GM21367 (cell line): ENCODE measurements around the gene DRD2.
"Not testable (repeated sequence)": the region's sequence is repeated elsewhere in the genome, so short reads cannot be mapped to it uniquely, and the experiment has no call there.

ENCODE experiments used
- ATAC-seq: cut with Tn5 transposase; IDR thresholded peaks from one replicate; pipeline ENCODE4 v1.9.1; 2021; ENCODE audit not compliant: unreplicated experiment

DRD2 gene

DNA sequence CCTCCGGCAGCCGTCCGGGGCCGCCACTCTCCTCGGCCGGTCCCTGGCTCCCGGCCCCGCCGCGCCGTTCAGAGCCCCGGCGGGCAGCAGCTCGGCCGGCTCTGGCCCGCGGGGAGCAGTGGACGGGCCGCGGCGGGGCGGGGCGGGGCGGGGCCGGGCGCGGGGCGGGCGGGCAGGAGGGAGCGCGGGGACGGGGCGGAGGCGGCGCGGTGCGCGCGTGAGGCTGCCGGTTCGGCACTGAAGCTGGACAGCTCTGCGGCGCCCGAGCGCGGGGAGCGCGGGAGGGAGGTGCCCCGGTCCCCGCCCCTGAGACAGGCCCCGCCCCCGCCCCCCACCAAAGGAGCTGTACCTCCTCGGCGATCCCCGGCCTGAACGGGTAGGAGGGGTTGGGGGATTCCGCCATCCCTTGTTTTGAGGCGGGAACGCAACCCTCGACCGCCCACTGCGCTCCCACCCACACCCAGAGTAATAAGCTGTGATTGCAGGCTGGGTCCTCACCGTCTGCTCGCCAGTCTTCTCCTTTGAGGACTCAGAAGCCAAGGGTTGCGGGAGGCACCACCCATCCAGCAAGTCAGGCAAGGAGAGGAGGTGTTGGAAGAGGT lies at the start of gene DRD2:
TSS of gene DRD2 (minus strand) at position 239 of the 602 bp plus-strand sequence. CDS start 50,747 bp downstream, outside the sequence.
- ATAC-seq, result no peak

DNA sequence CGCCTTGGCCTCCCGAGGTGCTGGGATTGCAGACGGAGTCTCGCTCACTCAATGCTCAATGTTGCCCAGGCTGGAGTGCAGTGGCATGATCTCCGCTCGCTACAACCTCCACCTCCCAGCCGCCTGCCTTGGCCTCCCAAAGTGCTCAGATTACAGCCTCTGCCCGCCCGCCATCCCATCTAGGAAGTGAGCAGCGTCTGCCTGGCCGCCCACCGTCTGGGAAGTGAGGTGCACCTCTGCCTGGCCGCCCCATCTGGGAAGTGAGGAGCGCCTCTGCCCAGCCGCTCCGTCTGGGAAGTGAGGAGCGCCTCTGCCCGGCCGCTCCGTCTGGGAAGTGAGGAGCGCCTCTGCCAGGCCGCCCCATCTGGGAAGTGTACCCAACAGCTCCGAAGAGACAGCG lies 48.7 kb upstream of the DRD2 start:
- ATAC-seq, result not testable (repeated sequence)

DNA sequence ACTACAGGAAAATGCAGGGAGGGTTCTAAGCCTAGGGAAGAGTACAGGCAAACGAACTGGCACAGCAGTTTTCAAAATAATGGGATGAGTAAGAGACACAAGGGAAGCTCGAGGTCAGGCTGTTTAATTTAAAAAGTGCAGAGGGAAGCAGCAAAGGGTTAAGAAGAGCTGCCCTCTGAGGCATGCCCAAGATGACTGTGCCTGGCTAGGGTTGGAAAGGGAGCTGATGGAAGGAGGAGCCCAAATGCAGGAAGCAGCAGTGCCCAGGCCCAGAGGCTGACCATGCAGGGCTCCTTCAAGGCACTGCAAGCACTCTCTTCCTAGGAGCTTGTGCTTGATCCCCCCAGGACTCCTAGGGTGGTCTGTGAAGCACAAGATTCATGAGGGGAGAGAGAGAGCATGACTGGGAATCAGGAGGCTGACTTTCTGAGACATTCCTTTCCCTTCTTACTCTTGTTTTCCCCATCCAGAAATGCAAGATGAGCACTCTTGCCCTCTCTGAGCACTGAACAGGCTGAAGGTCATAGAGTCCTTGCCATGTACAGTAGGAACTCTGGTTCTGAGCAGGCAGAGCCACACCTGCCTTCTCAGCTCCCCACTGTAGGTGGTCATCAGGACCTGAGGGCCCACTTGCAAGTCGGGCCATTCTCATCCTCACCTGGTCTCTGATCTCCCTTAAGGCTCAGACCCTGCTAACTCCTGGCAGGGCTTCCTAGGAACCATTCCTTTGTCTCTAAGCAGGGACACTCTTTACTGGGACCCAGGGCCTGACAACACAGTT lies 46.7 kb upstream of the DRD2 start:
- ATAC-seq, result no peak

DNA sequence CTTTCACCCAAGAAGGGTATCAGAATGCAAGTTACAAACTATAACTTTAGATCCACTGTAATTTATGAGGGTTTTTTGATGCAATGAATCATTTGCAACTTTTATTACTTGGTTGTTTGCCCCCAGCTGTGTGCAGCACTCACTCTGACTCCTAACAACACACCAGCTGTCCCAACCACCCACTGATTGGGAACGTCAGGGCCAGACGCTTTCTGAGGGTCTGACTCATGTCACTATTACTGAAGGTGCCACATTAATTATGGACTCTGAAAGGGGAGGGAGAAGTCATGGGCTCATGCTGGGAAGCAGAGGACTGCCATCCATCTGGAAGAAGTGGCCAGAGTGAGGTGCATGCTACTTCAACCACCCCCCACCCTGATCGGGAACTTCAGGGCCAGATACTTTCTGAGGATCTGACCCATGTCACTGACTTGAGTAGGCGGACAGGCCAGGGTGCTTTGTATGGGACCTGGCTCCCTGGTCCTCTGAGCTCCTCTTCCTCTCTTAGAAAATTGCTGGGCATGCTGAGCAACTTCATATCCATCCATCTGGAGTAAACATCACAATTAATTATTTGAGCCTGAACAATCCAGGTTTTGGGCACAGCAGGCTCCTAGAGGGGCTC lies 44.9 kb upstream of the DRD2 start:
- ATAC-seq, result no peak

DNA sequence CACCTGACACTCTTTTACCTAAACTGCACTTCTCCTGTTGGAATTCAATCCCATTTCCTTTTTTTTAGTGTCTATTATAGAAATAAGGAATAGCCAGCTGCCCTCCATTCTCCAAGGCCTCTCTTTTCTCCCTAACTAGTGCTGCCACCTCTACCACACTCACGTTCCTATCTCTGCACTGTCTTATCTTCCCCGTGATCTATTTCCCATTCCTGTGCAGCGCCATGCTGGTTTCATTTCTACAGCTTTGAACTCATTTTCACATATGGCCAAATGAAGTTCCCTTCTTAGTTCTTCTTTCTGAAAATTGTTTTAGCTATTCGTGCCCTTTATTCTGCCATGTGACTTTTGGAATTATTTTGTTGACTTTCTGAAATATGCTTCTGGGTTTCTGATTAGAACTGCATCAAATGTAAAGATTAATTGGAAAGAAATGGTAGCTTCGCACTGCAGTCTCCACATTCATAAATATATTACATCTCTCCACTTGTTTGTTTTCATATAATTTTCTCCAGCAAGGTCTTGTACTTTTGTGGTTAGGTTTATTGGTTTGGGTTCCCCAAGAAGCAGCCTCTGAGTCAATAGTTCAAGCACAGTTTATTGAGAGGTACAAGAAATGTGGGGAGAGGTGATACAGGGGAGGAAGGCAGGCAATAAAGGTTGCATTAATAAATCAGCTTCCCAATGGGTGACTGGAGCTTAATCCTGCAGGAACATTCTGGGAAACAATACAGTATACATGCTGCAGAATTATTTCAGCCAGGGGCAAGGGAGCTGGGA lies 43.7 kb upstream of the DRD2 start:
- ATAC-seq, result no peak

DNA sequence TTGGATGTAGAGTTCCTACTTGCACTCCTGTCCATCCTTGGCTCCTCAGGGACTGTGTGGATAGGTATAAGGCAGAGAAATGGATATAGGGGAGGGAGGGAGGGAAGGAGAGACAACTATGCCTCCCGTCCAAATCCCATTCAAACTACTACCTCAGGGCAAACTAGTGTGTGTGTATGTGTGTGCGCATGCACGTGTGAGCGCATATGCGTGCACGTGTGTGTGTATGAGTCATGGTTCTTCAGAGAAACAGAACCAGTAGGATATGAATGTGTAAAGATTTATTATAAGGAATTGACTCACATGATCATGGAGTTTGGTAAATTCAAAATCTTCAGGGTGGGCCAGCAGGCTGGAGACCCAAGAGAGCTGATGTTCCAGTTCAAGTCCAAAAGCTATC lies 42.2 kb upstream of the DRD2 start:
- no peak for ATAC-seq

DNA sequence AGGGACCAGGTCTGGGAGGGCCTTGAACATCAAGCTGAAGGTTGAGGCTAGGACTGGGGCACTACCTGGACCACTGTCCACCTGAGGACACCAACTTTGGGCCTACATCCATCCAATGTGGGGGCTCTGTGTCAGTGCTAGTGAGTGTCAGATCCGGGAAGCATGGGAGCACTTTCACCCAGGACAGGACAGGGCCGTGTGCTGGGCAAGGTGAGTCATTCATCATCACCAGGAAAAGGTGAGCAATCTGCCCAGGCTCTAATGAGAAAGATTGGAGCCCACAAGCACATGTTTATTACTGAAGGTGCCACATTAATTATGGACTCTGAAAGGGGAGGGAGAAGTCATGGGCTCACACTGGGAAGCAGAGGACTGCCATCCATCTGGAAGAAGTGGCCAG lies 39.7 kb upstream of the DRD2 start:
- no peak for ATAC-seq

DNA sequence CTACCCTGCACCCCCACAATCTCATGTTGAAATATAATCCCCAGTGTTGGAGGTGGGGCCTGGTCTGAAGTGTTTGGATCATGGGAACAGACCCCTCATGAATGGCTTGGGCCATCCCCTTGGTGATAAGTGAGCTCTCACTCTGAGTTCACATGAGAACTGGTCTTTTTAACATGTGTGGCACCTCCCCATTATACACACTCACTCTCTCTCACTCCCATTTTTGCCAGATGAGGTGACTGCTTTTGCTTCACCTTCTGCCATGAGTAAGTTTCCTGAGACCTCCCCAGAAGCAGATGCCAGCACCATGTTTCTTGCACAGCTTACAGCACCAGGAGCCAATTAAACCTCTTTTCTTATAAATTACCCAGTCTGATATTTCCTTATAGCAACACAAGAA lies 32.1 kb upstream of the DRD2 start:
- no peak for ATAC-seq

DNA sequence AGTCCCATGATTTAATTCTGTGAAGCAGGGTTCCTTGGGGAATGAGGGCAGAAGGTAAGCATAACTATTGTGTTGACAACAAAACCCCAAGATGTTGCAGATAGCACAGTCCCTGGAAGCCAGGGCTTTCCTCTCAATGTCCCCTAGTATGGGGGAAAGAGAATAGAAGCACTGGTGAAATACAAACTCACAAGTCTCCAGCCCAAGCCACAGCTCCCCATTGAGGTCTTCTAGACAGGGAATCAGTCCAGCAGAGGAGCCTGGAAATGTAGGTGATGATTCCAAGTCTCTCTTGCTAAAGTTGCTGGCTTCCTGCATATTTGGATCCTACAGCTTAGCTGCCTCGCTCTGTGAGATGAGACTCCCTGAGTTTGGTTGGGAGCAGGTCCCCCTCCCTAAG lies 31.7 kb upstream of the DRD2 start:
- no peak for ATAC-seq

DNA sequence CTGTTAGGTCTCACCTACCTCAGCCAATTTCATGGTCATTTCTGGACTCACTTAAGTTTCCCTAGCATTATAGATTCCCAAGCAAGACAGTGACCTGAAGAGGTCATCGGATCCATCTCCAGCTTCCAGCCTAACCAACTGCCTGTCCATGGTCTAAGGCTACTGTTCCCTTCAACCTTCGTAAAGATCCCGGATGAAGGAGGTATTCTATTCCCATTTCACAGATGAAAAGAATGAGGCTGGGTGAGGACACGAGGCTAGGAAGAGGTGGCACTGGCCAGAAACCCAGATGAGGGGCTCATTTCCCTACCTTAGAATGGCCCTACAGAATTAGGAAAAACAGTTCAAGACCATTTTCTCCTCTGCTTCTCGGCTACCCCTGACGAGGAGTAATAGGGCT lies 31.3 kb upstream of the DRD2 start:
- no peak for ATAC-seq

DNA sequence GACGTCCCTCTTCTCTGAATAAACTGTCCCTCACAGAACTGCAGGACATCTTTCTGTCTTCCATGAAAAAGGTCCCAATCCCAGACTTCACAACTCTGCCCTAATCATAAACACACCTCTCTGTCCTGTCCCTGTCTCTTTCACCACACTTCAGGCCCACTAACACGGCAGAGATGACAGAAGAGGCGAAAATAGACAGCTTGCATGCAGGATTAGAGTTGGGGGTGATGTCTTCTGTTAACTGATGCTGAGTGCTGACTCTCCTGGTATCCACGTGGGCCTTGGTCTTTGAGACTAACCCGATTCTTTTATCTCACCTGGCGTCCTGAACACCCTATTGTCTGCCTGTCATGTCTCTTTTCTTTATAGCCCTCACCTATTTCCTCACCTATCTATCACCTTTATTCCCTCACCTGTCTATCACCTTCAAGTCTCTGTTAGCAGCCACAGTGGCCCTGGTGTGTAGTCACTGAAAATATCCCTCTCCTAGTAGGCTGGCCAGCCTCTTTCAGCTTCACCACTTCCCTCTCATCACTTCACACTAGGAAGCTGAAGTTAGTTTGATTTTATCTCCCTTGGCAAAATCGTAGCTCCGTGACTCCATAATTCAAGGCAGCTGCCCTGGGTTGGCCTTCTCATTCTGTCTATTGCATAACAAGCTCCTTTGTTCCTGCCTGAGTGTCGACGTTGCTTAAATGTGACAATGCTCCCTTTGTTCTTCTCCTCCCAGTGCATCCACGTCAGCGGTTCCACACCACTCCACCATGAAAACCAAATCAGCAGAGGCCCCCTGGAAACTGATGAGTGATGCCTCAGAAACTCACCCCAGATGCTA lies 30.6 kb upstream of the DRD2 start:
- ATAC-seq, result no peak

DNA sequence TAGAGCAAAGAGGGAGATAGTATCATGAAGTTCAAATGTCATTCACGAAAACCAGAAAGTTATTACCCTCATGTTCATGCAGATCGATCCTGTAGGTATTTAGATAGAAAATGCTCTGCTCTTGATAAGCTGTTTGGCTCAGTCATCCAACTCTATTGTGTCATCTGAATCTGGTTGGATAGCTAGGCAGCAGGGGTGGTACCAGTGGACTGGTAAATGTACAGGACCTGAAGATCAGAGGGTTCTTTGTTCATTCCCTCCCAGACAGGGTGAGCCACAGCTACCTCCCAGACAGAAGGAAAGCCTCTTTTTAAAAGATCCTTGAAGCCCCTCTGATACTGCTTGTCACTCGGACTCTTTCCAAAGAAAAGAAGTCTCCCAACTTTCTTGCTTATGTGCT lies 29.8 kb upstream of the DRD2 start:
- no peak for ATAC-seq

DNA sequence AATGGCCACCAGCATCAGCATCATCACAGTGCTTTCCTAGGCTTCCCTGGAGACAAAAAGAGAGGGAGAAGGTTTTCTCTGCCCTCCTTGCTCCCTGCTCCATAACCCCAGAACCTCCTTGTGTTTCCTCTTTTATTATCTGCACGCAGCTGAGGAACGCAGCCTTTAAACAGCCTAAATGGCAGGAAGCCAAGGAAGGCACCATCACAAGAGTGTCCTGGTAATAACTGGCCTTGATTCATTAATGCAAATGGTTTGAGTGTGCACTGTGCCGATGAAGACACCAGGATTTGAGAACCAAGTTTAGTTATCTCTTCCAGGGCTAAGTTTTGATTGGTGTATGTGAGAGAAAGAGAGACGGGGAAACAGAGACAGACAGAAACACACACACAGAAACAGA lies 29.4 kb upstream of the DRD2 start:
- no peak for ATAC-seq

DNA sequence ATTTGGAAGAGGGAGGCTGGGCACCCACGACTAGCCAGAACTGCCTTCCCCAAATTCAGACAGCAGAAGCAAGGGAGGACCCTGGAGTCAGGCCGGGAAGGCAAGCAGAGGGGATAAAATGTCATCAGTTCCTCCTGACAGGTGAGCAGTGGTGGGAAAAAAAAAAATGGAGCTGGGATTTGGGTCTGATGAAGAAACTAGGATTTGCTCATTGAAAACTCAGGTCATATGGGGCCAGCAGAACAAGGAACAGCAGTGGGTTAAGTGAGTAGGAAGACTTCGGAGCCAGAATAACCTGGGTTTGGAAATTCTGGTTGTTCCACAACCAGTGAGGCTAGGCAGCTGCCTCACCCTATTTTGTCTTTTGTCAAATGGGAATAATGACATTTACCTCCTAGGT lies 28.9 kb upstream of the DRD2 start:
- ATAC-seq, result no peak

DNA sequence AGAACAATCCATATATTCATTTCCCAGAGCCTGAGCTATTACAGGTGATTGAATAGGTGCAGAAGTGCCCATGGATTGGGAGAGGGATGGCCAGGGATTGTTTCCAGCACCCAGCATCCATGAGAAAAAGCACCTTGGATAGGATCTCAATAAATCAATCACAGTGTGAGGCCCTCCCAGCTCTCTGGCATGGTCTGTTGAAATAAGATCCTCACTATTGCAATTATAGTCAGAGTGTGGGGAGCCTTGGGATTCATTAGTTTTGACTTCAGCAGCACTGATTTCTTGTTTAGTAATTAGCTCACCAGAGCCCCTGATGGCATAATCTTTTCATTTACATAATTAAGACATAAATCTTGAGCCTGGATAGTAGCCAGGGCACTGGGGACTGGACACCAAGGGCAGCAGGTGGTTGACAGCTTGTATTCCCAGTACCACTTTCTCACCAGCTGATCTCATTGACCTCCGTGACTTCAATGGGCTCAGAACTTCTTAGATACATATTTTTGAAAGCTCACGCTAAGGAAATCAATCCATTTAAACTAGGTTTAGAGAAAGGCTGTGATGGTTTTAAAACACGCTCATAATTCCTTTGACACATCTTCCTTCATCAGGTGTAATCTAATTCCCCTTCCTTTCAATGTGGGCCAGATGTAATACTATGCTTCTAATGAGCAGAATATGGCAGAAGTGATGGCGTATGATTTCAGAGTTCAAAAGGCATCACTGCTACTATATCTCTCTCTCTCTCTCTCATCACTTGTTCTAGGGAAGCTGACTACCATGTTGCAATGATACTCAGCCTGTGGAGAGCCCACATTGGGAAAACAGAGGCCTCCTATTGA lies 22.1 kb upstream of the DRD2 start:
- ATAC-seq, result no peak

DNA sequence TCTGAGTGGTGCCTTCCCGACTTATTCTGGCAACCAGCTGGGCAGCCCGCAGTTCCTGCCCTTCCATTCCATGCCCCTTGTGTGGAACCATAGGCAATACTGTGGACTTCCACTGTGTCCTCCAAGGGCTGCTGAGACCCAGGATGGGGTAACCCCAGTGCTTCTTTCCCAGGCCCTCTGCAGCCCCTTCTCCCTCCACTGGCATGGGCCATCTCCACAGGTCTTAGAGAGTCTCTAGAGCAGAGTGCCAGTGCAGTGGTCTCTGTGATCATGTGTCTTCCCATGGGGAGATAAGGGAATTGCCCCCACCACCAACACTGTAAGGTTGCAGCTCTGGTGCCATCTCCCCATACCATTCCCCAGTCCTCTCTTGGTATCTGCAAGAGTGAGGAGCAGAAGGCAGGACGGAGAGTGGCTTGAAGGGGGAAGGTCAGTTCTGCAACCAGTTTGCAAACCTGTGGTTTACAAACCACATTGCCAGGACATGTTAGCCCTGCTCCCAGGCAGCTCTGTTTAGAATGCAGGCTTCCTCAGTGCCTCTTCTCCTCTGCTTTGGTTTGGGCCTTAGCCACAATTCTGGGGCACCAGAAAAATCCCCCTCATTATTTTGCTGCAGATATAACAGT lies 20.9 kb upstream of the DRD2 start:
- ATAC-seq, result no peak

DNA sequence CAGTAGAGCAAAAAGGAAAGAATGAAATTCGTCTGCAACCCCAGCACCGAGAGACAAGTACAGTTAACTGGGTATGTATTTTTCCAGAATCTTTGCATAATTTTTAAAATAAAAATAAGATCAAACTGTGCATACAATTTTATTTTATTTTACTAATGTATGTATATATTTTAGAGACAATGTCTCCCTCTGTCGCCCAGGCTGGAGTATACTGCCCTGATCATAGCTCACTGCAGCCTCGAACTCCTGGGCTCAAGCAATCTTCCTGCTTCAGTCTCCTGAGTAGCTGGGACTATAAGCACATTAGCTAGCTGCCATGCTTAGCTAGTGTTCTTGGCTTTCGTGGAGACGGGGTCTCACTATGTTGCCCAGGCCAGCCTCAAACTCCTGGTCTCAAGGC lies 18.8 kb upstream of the DRD2 start:
- ATAC-seq, result no peak

DNA sequence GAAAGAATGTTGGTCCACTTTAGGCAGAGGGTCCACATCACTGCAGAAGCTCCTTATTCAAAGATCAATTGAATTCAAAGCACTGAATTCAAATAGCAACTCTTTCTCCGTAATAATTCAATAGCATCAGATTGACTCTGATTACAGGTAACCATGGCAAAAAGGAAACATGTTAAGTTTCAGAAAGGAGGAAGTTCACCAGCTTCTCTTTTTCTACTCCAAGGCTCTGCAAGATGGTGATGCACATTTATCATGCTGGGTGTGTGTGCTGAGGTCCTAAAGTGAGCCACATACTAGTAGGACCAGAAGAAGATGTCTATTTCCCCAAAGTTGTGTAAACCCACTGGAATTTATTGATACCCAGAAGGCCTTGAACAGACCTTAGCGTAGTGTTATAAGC lies 18.0 kb upstream of the DRD2 start:
- ATAC-seq, result no peak

DNA sequence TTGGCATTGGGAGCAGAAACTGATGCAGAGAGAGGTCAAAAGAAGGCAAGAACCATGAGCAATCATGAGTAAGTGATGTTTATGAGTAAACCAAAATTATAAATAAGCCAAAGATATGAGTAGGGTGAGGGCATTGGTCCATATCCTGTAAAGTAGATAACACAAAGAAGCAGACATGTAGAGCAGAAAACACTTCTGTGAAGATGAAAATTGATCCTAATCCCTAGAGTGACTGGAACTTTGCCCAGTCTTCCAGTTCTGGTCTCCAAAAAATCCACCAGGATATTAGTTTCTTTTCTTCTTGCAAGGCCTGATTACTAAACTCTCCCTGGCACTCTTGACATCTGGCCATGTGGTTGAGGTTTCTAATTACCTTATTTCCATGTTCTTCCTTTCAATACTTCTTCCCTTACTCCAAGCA lies 13.7 kb upstream of the DRD2 start:
- ATAC-seq, result no peak
